ENCODE data around the gene GPN2. TPM values are rescaled to one million over a fixed set of nuclear protein-coding genes. Genes with fewer than 3 reads are reported as not detected.

The GPN2 gene
- total and polyA plus RNA-seq, 9 of the 15 experiments (the other 6 are each of a cell fraction or from before 2014, with no cell fraction given): 9.9 to 58.8 (median 20.4) TPM

GRCh38 chr1:26922431-26922729, 32.3 kb upstream of the GPN2 start (continued):
- TF ChIP-seq ATF2 (CRISPR knock-in tag; IDR thresholded peaks at IDR 0.05): no peak
- no peak for TF ChIP-seq SMARCA5 (IDR thresholded peaks at IDR 0.05)
- TF ChIP-seq ZNF224 (CRISPR knock-in tag; IDR thresholded peaks at IDR 0.05): no peak
- no peak for TF ChIP-seq SMAD2 (IDR thresholded peaks at IDR 0.05; ENCODE audit: low read depth, low read length)
- TF ChIP-seq NR2C1 (IDR thresholded peaks at IDR 0.05): 0 out of 2 replicates have a peak, but pooled peaks have one; percentile 5
- no peak for TF ChIP-seq NR2C1 (tag; IDR thresholded peaks at IDR 0.05)
- no peak for TF ChIP-seq MAFF (IDR thresholded peaks at IDR 0.05; ENCODE audit: low read length)
- TF ChIP-seq FIP1L1 (IDR thresholded peaks at IDR 0.05; ENCODE audit: low read depth, low read length, poor library complexity, severe bottlenecking): no peak
- TF ChIP-seq FOS (IDR thresholded peaks at IDR 0.05; ENCODE audit: extremely low read depth, insufficient read length): no peak
- no peak for TF ChIP-seq ZNF184 (CRISPR knock-in tag; IDR thresholded peaks at IDR 0.05)
- TF ChIP-seq NFIC (IDR thresholded peaks at IDR 0.05): no peak
- no peak for TF ChIP-seq THRB (CRISPR knock-in tag; conservative IDR thresholded peaks at IDR 0.05)
- TF ChIP-seq RCOR1 (IDR thresholded peaks at IDR 0.05; ENCODE audit: borderline replicate concordance in 1 of 2, low read depth in 2 of 2, low read length in 2 of 2): no peak
- no peak for TF ChIP-seq TARDBP (IDR thresholded peaks at IDR 0.05)
- no peak for TF ChIP-seq KAT8 (IDR thresholded peaks at IDR 0.05; ENCODE audit: low read depth)
- TF ChIP-seq FOSL1 (tag; conservative IDR thresholded peaks at IDR 0.05): no peak
- no peak for TF ChIP-seq CC2D1A (IDR thresholded peaks at IDR 0.05)
- TF ChIP-seq AFF4 (CRISPR knock-in tag; IDR thresholded peaks at IDR 0.05): no peak
- TF ChIP-seq EWSR1 (IDR thresholded peaks at IDR 0.05; ENCODE audit: borderline replicate concordance, low read depth, partially characterized antibody): no peak
- TF ChIP-seq ZNF589 (CRISPR knock-in tag; IDR thresholded peaks at IDR 0.05; ENCODE audit: low read depth): no peak
- TF ChIP-seq ETS2 (tag; IDR thresholded peaks at IDR 0.05; ENCODE audit: borderline replicate concordance, poor library complexity, severe bottlenecking): no peak
- no peak for TF ChIP-seq IRF2 (CRISPR knock-in tag; IDR thresholded peaks at IDR 0.05)
- 0 out of 2 replicates have a peak, but pooled peaks have one; percentile 10 for TF ChIP-seq ZNF282 (CRISPR knock-in tag; IDR thresholded peaks at IDR 0.05)
- TF ChIP-seq EHMT2 (IDR thresholded peaks at IDR 0.05): no peak
- TF ChIP-seq RFX1 (IDR thresholded peaks at IDR 0.05): no peak
- no peak for TF ChIP-seq RFX5 (IDR thresholded peaks at IDR 0.05; ENCODE audit: low read depth, low read length)

Measured in K562 (cell line).